Occipital lobe (tissue), 2 donors: ENCODE measurements around the gene KRTAP5-3. TPM values are rescaled to one million over a fixed set of nuclear protein-coding genes. Genes with fewer than 3 reads are reported as not detected.

Source experiments
- DNase-seq: peaks from one replicate; lab custom pipeline; 2025; lab: John Stamatoyannopoulos, UW
- total RNA-seq: library from RNA; depleted of rRNA; stranded (reverse); fragments of >200 nt; gene quantifications from one replicate; pipeline ENCODE4 v1.2.3, GENCODE V29; 2014

Gene KRTAP5-3
- total RNA-seq, 1 donor from 2014 or later = not detected

DNA sequence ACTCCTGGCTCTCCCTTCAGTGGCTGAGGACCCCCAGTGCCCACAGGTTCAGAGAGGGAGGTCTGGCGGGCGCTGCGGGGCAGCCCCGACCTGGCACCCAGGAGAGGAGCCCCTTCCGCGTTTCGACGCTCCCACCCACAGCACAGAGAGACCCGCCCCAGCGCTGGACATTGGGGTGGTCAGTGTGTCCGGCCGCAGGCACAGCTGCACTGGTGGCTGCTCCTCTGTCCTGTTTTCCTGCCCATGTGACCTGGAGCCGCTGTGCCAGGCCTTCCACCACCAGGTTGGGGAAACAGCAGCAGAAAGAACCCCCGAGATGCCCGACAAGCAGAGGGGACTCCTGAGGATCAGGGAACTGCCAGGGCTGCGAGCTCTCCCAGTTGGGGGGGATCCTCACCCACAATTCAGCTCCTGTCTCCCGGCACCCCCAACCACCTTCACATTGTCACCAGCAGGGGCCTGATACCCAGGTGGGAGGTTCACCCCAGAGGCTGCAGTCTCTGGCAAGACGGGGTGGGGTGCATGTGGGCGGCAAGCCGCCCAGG, 35.0 kb upstream of the KRTAP5-3 start:
- DNase-seq = no peak

DNA sequence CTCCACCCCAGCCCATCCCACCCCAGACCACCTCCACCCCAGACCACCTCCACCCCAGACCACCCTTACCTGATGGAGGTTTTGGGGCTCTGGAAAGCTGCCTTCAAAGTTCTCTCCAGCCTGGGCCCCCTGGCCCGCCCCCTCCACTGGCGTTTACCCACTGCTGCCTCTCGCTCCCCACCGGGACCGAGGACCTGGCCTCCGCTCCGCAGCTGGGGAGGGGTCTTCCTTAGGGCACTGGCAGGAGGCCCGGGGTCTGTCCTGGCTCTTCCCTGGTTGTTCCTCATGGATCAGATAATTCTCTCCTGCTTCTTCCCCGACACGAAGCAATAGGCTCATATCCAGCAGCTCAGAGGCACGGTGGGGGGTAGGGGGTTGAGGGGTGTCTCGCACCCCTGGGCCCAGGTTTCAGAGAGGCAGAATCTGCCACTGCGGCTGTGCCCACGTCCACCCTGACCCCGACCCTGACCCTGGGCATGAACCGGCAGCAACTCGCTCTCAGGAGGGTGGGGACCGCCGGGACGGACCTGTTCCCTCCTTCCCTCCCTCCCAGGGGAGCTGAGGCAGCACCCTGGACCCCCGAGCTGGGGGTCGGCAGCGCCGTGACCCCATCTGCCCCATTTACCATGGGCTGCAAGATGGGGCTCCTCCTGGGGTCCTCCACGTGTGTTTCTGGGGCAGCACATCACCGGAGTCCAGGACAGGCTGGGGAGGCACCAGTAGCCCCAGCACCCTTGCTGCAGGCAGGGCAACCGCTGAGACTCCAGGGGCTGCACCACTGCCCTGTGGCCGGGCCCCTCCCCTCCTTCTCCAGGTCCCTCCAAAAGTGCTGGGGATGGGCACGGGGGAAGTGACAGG, 34.3 kb upstream of the KRTAP5-3 start:
- DNase-seq = no peak

GRCh38 chr11:1641096-1641495, 32.8 kb upstream of the KRTAP5-3 start:
- no peak for DNase-seq

DNA sequence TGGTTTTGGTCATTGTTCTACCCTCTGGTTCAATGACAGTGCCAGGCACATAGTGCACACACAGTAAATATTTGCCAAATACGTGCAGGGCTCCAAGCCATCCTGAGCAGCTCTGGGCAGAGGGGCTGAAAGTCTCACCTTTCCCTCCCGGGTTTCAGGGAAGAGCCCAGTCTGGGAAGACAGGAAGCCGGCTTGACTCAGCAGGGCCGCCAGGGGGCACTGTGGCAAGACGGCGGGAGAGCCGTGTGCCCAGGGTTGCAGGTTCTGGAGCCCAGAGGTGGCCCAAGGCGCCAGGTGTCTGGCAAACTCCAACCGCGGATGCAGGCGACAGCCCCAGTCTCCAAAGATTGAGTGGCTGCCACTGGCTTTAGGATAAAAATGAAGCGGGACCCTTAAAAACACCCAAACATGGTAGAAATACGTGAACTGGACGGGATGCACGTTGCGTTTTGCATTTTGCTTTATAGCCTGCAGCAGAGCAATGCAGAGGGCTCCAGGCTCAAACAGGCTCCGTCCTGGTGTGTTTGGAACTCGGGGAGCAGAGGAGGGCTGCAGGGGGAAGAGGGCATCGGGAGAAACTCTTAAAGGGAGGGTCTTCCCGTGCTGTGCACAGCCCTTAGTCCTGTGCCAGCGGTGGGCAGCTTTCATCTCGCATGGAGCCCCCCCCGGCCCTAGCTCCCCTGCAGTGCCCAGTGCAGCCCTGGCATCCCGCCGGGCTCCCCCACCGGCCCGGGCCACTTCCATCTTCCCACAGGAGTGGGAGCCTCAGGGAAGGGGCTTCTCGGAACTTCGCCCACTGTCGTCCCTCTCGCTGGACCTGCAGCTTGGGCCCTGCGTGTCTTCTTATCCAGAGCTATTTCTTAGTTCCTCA, 32.0 kb upstream of the KRTAP5-3 start:
- DNase-seq = no peak

DNA sequence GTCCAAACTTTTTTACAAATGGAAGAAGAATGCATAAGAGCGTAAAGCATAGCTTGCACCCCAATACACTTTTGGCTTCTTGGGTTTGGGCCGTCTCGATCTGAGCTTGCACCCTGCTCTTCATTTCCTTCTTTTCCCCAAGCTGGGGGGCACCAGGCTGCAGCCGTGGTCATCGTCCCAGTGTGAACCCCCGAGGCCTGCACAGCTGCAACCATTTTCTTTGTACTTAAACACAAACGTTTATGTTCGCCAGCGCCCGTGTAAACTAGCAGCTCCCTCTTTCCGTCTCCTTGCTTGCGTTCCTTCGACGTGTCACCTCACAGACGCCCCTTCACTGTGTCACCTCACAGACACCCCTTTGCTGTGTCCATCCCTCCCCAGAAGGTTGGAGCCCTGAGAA, 31.4 kb upstream of the KRTAP5-3 start:
- DNase-seq = no peak

GRCh38 chr11:1639102-1639620, 30.9 kb upstream of the KRTAP5-3 start:
- no peak for DNase-seq

- DNase-seq = no peak
Observed at GRCh38 chr11:1638344-1638743, 30.1 kb upstream of the KRTAP5-3 start.

DNA sequence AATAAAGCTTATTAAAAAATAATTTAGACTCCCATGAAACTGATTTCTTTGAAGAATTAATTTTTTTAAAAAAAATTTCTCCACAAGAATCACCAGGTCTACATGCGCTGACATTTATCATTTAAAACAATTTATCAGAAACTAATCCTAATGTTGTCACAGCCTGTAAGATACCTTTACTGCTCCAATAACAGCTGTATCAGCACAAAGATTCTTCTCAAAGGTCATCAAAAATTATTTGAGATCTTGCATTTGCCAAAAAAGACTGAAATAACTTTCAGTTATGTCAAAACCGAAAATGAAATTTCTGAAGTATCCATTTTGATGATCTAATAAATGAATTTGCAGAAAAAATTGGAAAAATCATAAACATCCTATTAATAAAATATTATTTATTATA, 29.4 kb upstream of the KRTAP5-3 start:
- no peak for DNase-seq

DNA sequence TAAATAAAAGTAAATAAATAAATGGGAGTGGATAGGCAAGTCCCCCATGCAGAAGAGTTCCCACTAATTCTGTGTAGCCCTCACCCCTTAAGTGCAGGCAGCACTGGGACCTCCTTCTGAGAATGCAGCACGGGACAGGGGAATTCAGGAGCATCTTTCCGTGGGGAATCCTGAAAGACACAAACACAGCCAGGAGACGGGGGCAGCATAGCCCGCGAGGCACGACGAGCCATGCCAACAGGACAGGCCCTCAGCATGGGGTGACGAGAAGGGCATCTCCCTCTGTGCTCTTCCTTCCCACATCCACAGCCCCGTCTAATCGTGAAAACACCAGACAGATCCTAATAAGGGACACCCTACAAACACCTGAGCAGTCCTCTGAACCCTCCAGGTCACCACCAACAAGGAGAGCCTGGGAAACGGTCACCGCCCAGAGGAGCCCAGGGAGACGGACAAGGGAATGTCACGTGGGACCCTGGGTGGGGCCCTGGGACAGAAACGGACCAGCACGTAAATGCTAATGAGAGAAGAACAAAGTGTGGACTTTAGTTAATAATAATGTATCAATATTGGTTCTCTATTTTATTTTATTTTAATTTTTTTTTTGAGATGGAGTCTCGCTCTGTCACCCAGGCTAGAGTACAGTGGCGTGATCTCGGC, 28.2 kb upstream of the KRTAP5-3 start:
- DNase-seq = no peak

- DNase-seq = no peak
Observed at GRCh38 chr11:1633864-1634263, 25.6 kb upstream of the KRTAP5-3 start.

DNA sequence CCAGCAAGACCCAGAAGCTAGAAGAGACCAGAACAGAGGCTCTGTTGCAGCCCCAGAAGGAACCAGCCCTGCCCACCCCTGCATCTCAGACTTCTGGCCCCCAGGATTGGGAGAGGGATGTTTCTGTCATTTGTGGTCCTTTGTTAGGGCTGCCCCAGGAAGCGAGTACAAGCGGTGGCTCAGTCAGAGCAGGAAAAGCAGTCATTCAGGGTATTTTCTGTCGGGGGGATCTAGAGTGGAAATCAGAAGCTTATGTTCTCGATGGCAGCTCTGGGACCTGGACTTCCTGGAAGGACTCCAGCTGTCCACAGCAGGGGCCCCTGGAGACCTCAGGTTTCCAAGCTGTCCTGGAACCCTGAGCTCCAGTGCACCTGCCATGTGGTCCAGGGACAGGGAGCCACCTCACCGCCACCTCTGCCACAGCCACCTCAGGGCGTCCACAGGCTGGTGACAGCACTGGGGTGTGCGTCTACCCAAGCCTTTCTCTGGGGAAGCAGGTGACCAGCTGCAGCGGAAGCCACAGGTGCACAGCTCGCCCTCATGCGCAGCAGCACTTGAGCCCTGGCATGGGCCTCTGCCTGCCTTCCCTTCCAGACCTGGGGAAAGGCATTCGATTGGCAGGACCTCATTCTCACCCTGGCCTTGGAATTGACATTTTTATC, 23.9 kb upstream of the KRTAP5-3 start:
- no peak for DNase-seq

DNA sequence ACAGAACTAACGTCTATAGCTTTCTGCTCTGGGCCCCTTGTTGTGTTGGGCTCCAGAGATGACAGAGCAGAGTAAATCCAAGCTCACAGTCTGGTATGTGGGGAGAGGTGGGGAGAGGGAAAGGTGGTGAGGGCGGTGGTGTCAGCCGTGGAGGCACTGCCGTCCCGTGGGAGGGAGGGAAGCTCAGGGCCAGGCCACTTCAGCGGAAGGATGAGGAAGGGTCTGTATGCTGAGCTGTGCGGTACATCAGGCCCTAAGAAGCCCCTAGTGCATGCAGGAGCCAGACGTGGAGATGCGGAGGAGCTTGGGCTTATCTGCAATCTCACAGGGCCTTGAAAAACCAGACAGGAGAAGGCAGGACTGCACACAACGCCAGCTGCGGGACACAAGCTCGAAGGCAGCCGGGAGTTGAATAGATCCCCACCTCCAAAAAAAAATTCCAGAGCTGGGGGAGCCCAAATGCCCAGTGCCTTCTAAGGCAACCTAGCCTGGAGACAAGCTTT, 22.9 kb upstream of the KRTAP5-3 start:
- no peak for DNase-seq

GRCh38 chr11:1630271-1630670, 22.0 kb upstream of the KRTAP5-3 start:
- no peak for DNase-seq

DNA sequence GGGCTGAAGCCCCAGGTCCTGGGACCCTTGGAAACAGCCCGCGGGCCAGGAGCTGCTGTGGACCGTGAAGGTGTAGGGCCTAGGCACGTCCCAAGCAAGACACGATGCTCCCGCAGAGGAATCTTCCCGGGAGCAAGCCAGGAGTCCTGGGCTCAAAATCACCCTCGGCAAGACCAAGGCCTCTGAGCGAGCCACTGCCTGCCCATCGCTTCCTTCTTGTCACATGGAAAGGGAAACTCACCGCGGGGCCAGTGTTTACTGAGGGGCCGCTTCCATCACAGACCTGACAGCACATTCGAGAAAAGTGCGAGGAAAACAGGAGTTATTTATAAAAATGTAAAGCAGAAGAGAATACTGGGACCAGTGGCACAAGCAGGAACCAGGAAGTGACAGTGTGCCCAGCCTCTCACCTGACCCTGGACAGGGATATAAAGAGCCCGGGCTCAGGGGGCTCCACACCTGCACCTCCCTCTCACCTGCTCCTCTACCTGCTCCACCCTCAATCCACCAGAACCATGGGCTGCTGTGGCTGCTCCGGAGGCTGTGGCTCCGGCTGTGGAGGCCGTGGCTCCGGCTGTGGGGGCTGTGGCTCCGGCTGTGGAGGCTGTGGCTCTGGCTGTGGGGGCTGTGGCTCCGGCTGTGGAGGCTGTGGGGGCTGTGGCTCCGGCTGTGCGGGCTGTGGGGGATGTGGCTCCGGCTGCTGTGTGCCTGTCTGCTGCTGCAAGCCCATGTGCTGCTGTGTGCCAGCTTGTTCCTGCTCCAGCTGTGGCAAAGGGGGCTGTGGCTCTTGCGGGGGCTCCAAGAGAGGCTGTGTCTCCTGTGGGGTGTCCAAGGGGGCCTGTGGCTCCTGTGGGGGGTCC, 21.3 kb upstream of the KRTAP5-3 start, which contains the start of gene KRTAP5-5:
Gene KRTAP5-5, plus strand, starts transcription at position 450 of the 860 bp plus-strand sequence. Its CDS starts 66 bp downstream, at position 516.
- no peak for DNase-seq

DNA sequence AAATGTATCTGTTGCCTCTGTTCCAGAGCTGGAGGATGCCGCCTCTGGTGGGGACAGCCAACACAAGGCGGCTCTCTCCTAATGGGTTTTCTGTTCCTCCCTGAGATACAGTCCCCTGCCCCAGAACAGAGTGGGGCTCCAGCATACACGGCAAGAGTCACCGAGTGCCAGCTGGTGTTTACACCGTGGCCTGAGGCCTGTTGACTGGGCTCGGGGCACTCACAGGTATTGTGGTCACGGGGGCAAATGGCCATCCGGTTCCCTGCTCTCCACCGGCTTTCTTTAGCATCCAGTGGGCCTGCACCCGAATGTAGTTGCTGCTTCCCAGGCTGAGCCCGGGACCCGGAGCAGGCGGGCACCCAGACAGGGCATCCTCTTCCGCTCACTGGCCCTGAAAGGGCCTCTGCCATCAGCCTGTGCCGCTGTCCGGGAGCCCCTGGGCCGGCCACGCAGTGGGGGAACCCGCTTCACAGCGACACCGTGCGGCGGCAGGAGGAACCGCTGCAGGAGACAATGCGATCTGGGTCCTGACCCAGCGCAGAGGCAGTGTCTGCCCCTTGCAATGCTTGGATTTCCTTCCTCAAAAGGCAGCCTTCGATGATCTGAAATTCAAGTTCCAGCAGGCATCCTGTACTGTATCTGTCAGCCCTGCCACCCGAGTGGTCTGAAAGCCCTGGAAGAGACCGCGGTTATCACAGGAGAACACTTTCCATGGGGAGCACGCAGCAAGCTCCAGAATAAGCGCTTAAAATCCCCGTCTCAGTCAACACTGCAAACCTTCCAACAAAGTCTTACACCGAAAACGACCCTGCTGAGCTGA, 20.5 kb upstream of the KRTAP5-3 start:
- no peak for DNase-seq

GRCh38 chr11:1625541-1625940, 17.3 kb upstream of the KRTAP5-3 start:
- no peak for DNase-seq

DNA sequence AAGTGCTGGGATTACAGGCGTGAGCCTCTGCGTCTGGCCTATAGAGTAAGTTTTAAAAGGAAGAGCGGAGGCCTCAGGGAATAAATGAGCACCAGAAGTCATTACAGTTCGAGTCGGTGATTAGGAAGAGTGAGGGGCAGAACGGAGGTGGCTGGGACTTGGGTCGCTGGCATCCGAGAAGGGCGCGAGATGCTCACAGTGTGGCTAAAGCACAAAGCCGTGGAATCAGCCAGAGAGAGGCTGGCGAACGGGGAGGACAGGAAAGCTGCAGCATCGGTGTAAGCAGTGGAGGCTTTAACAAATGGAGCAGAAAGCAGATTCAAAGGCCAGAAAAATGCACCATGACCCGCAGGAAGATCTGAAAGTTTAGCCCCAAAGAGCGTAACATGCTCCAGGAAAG, 16.4 kb upstream of the KRTAP5-3 start:
- DNase-seq = no peak

DNA sequence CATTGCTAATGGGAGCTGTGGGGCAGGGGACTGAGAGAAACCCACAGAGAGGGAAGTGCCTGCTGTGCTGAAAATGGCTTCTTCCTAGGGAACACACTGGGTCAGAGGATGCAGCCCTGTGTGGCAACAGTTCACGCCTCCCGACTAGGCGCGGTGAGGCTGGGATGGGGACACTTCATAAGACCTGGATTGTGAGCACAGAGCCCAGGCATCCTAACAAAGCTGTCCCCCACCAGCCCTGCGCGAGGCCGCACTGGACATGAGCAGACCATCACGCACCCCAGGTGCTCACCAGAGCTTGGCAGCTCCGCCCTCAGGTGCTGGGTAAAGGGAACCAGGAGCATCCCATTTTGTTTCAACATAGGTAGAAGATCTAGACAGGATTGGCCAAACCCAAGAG, 15.5 kb upstream of the KRTAP5-3 start:
- DNase-seq = no peak

DNA sequence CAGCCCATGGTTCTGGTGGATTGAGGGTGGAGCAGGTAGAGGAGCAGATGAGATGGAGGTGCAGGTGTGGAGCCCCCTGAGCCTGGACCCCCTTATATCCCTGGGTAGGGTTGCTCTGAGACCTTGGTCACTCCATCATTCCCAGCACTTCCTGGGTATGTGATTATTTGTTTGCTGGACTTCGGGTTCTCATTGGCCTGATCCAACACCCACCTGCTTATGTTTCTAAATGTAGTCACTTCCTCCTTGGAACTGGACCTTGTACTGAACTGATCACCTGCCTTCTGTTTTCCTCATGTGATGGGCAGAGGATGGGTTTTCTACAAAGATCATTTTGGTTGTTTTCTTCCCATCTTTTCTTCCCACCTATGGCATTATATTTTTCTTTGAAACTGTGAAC, 13.8 kb upstream of the KRTAP5-3 start, which contains the start of gene KRTAP5-4:
Gene KRTAP5-4, minus strand, starts transcription at position 53 of the 400 bp plus-strand sequence. Its CDS starts 45 bp downstream, at position 8.
- no peak for DNase-seq
